ENCODE measurements around the gene CCDC78. TPM values are rescaled to one million over a fixed set of nuclear protein-coding genes. Genes with fewer than 3 reads are reported as not detected.

The CCDC78 gene
- total and polyA plus RNA-seq, 2 of the 13 experiments (the other 11 are each of a cell fraction or from before 2014, with no cell fraction given), result 0.53 to 1.5 TPM

- TF ChIP-seq ARID3A (IDR thresholded peaks at IDR 0.05; ENCODE audit: low read depth, low read length), result no peak
- TF ChIP-seq BRD4 (CRISPR knock-in tag; IDR thresholded peaks at IDR 0.05), result no peak
- TF ChIP-seq ZNF317 (CRISPR knock-in tag; IDR thresholded peaks at IDR 0.05), result no peak
- TF ChIP-seq EHMT2 (IDR thresholded peaks at IDR 0.05; ENCODE audit: borderline replicate concordance, low read depth, low read length), result peak; percentile 77
- TF ChIP-seq NCOR1 (IDR thresholded peaks at IDR 0.05; ENCODE audit: borderline replicate concordance, low read length), result no peak
- TF ChIP-seq RNF2 (conservative IDR thresholded peaks at IDR 0.05; ENCODE audit: low read depth), result no peak
- TF ChIP-seq GFI1 (CRISPR knock-in tag; IDR thresholded peaks at IDR 0.05; ENCODE audit: borderline replicate concordance), result no peak
- TF ChIP-seq NFATC3 (CRISPR knock-in tag; IDR thresholded peaks at IDR 0.05), result no peak
- TF ChIP-seq ZNF136 (CRISPR knock-in tag; IDR thresholded peaks at IDR 0.05; ENCODE audit: low read depth), result no peak
- TF ChIP-seq ZBTB21 (CRISPR knock-in tag; IDR thresholded peaks at IDR 0.05), result no peak
- TF ChIP-seq CHD4 (IDR thresholded peaks at IDR 0.05; ENCODE audit: borderline replicate concordance, low read length), result no peak
- TF ChIP-seq ZNF670 (CRISPR knock-in tag; IDR thresholded peaks at IDR 0.05; ENCODE audit: borderline replicate concordance), result no peak
- TF ChIP-seq ZNF510 (CRISPR knock-in tag; IDR thresholded peaks at IDR 0.05; ENCODE audit: low read depth), result no peak
- TF ChIP-seq SATB2 (CRISPR knock-in tag; IDR thresholded peaks at IDR 0.05), result peak; percentile 80; the same call in 1 of the 2 replicates
- no peak for TF ChIP-seq MLLT10 (CRISPR knock-in tag; IDR thresholded peaks at IDR 0.05)
- TF ChIP-seq SNAI1 (CRISPR knock-in tag; IDR thresholded peaks at IDR 0.05; ENCODE audit: borderline replicate concordance), result no peak
- TF ChIP-seq RBFOX2 (IDR thresholded peaks at IDR 0.05; ENCODE audit: low read depth, low read length), result no peak
- no peak for TF ChIP-seq USF2 (IDR thresholded peaks at IDR 0.05; ENCODE audit: low read depth, low read length)
- no peak for TF ChIP-seq USF2 (CRISPR knock-in tag; IDR thresholded peaks at IDR 0.05; ENCODE audit: borderline replicate concordance)
- no peak for TF ChIP-seq TBP (CRISPR knock-in tag; IDR thresholded peaks at IDR 0.05)
- no peak for TF ChIP-seq DRAP1 (CRISPR knock-in tag; IDR thresholded peaks at IDR 0.05)
- TF ChIP-seq ZBTB38 (CRISPR knock-in tag; IDR thresholded peaks at IDR 0.05), result no peak
- no peak; the same call in 1 of the 2 replicates for TF ChIP-seq ZNF891 (CRISPR knock-in tag; IDR thresholded peaks at IDR 0.05)
- TF ChIP-seq STAT5B (CRISPR knock-in tag; IDR thresholded peaks at IDR 0.05), result no peak
- TF ChIP-seq SMAD3 (CRISPR knock-in tag; IDR thresholded peaks at IDR 0.05), result no peak
- TF ChIP-seq GATAD2A (CRISPR knock-in tag; IDR thresholded peaks at IDR 0.05), result no peak
- TF ChIP-seq CEBPB (IDR thresholded peaks at IDR 0.05; ENCODE audit: borderline replicate concordance, low read depth, low read length), result no peak
These were observed 25.3 kb downstream of the CCDC78 start (continued) for GRCh38 chr16:700684-701584.
